OCI-M2 (cell line): ENCODE results near the gene SELL.
"Not testable (repeated sequence)": the region's sequence is repeated elsewhere in the genome, so short reads cannot be mapped to it uniquely, and the experiment has no call there.

Experiments used
- DNase-seq: peaks from one replicate; lab custom pipeline; 2025; ENCODE audit not compliant: unreplicated experiment; lab: John Stamatoyannopoulos, UW

The SELL gene

DNA sequence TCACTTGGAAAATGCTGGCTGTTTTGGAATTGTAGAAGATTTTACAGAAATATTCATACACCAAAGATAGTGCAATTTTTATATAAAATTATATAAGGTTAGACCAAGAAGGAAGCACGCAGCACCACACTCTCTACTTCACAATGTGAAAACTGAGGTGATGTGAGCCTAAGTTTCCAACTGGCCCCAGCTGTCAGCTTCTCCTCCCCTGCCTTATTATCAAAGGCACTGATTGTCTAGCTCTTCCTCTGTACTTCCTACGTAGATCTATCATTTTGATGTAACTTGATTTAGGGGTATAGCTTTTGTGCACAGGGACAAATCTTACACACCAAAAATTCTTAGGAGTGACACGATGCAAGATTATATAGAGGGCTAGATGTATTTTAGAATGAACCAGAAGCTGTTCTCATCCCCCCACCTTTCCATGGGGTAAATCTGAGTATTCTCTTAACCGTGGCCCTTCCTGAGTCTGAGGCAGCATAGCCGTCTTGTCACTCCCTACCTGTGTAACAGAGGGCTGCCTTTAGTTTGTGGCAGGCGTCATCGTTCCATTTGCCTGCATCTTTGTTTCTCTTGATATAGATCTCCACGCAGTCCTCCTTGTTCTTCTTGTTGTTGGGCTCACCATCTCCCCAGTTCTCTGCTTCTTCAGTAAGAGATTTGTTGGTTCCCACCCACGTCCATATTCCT lies 3.4 kb downstream of the SELL start:
- no peak for DNase-seq

GRCh38 chr1:169704797-169705196 lies 6.6 kb downstream of the SELL start:
- DNase-seq, result no peak

- no peak for DNase-seq
Measured at GRCh38 chr1:169701261-169702005, 10.0 kb downstream of the SELL start.

DNA sequence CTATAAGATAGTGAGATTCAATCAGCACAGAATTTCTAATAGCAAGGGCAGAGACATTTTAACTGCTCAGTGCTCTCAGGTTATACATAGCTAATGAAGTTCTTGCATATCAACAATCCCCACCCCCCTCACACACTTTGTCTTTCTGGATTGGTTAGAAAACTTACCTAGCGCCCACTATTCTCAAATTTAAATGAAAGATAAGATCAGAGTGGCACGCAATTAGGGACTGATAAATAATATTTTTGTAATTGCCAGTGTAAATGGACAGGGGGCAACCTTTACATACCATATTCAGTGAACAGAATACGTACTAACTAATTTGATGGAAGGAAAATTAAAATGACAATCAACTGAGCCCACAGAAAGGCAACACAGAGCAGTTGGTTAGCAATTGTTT lies 11.7 kb downstream of the SELL start:
- DNase-seq, result no peak

- no peak for DNase-seq
Measured at GRCh38 chr1:169698976-169699375, 12.4 kb downstream of the SELL start.

DNA sequence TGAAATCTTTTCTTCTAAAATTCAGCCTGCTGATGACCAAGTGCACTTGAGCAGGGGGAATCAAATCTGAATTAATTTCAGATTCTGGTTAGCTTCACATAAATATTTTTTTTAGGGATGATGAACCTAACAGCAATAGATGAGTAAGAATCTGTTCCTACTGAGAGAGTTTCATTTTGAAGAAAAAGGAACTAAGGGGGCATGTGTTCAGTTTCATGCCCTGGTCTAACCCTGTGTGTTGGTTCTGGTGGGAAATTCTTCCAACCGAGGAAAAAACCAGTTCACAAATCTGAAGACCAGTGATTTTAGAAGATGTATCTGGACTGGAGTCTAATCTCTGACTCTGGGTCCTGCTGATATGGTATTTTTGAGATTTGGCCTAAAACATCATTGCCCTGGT lies 13.7 kb downstream of the SELL start:
- DNase-seq, result no peak

DNA sequence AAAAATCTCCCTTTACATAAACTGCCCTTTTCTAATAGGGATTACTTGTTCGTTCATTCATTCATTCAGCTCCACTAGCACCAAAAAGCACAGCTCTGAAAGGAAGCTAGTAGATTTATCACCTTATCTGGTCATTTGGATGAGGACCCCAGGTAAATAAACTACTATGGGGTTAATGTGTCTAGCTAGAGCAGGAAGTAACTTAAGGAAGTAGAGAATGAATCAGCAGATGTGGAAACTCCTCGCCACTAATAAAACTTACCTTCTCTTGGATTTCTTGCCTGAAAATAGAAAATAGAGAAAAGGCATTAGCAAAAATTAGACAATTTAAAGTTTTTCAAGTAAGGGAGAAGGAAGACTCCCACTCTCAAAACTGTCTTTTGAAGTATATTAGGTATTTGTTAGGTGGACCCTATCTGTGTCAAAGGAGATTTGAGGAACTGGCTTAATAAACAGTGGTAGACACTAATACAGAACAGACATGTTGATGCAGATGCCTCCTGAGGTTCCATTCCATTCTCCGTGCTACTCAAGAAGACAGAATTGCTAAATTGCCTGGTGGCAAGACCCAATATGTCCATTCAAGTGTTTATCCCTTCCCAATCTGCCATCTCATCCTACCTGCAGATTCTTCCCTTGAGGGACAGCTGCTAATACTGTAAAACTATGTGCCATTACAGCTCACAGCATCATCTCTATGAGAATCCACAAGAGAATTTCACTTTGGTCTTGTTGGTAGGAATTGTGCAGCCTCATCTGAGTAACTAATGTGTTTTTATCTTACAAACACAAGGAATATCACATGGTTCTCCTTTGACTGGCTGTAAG lies 14.9 kb downstream of the SELL start:
- DNase-seq, result no peak

DNA sequence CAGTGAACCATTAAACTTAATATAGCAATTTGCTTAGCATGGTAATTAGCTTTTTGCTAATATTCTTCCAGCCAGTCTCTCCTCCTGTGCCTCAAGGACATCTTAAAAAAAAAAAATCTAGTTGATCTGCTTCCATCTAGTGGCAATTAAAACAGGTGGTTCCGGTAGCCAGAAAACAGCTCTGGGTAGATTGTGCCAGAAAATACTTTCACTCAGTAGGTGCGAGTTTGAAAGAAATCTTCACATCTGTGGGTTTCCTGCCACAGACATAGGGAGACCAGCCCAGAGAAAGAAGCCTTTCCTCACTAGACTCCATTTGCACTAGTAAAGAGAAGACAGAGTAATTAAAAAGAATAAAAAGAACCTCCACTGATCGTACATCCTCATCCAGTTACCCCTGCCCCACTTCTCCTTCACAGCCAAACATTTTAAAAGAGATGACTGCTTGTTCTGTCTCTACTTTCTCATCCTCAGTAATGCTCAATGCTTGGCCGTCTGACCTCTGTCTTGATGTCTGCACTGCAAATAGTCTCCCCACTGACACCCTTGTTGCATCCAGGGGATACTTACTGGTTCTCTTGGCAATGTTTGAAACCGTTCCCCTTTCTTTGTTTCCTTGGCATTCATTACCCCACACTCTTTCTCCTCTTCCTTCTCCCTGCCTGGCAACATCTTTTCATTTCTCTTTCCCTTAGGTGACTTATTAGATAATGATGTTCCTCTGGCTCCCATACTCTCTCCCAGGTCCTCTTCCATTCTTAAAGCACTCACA lies 16.9 kb downstream of the SELL start:
- no peak for DNase-seq

GRCh38 chr1:169692756-169693460 lies 18.5 kb downstream of the SELL start:
- DNase-seq, result no peak

DNA sequence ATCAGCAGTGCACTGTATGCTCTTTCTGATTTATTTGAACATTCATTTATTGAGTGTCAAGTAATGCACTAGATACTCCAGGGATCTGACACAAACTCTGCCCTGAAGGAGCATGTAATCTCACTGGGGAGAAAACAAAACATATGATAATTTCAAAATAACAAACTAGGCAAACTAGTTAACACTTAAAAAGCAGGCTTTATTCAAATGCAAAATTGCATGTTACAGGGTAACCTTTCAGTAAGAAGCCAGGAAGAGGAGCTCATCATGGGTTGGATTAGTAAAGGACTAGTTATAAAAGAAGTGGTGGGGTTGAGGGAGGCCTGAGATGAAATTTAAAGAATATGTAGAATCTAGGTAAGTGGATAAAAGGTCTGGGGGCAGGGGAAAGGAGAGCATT lies 20.9 kb downstream of the SELL start:
- no peak for DNase-seq

- DNase-seq, result no peak
Measured at GRCh38 chr1:169689395-169689794, 22.0 kb downstream of the SELL start.

DNA sequence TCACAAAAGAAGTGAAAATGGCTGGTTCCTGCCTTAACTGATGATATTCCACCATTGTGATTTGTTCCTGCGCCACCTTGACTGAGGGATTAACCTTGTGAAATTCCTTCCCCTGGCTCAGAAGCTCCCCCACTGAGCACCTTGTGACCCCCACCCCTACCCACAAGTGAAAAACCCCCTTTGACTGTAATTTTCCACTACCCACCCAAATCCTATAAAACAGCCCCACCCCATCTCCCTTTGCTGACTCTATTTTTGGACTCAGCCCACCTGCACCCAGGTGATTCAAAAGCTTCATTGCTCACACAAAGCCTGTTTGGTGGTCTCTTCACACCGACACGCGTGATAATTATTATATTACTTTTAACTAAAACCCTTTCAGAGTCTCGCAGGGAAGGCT lies 23.0 kb downstream of the SELL start:
- not testable (repeated sequence) for DNase-seq

- DNase-seq, result no peak
Measured at GRCh38 chr1:169683661-169684060, 27.8 kb downstream of the SELL start.

- DNase-seq, result not testable (repeated sequence)
Measured at GRCh38 chr1:169683168-169683567, 28.3 kb downstream of the SELL start.

DNA sequence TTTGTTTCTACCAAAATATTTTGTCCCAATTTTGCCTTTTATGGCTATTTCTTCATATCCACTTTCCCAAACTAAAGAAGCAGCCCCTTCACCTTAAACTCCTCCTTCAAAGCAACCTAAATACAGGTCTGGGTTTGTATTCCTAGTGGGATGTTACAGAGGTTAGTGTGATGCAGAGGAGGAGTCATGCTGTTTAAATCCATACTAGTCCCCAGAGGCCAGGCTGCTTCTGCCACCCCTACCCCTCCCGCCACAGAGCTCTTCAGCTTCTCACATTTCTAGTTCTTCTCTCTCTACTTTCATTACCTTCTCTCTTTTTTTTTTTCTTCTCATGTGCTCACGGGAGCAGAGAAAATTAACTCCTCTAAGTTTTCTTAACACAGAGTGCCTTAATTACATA lies 29.3 kb downstream of the SELL start:
- DNase-seq, result no peak

- no peak for DNase-seq
Measured at GRCh38 chr1:169681140-169681539, 30.3 kb downstream of the SELL start.

- no peak for DNase-seq
Measured at GRCh38 chr1:169680377-169681019, 30.9 kb downstream of the SELL start.

DNA sequence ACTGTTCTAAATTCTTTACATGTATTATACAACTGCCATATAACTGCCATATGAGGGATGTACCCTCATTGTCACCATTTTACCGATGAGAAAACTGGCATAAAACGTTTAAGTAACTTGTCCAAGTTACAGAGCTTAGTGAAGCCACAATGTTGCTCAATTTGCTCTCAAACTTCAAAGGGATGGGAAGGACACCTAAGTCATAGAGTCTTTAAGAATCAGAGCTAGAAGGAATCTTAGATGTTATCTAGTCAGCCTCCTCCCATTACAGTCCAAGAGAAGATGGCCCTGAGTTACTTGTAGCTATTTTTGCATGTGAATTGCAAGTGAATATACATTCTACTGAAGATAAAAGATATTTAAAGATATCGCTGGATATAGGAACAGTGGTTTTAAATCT lies 31.7 kb downstream of the SELL start:
- DNase-seq, result no peak

- DNase-seq, result no peak
Measured at GRCh38 chr1:169676001-169676400, 35.4 kb downstream of the SELL start.

DNA sequence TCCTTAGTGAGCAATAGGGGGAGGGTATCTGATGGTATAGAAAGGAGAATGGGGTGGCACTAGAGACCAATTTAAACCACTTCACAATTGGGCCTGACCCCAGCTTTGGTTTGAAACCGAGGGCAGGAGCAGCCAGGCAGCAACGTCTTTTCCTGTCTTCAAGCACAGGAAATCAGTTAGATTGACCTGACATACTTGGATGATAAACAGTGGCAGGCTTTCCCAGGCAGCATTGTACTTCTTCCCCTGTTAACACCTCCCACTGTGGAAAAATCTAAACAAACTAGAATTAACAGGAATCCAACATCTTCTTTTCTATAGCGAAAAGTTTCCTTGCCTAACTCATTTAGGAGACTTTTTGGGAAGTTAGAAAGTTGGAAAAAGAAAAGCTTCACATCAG lies 40.6 kb downstream of the SELL start:
- no peak for DNase-seq
